ENCODE data around the gene FNDC1. TPM values are rescaled to one million over a fixed set of nuclear protein-coding genes. Genes with fewer than 3 reads are reported as not detected.

Gene FNDC1
- total and polyA plus RNA-seq, 12 donors: 0.07 to 6.2 (median 2.7) TPM

- no peaks in the 10 kb centered on the region for H3K4me1 ChIP-seq
- intact Hi-C loops (cut with DNase I): no loop called here
- peaks cover 0 to 64% (median 40%) of the 10 kb centered on the region in 7 donors for H3K27me3 ChIP-seq
- H3K27ac ChIP-seq: peak overlapping the region in 2 of 10 donors; percentile 4 to 21
- WGBS, 2 donors: 54 to 56% methylated on average over 8 of the region's 8 CpGs
- H3K4me3 ChIP-seq: no peak overlapping the region
- no peaks in the 10 kb centered on the region for H3K36me3 ChIP-seq
- DNase-seq (no peak), ATAC-seq (peak in 4 of 8 donors; percentile 39 to 49 (median 40))
- TF ChIP-seq CTCF (IDR thresholded peaks at IDR 0.05): no peak
- H3K9me3 ChIP-seq: no peaks in the 10 kb centered on the region
Observed at GRCh38 chr6:159229651-159230051, 60.5 kb downstream of the FNDC1 start.

- intact Hi-C loops (cut with DNase I): no loop called here
- Histone ChIP-seq H3K9me3 (no peaks in the 10 kb centered on the region), H3K27me3 (peaks cover 0 to 72% (median 49%) of the 10 kb centered on the region in 7 donors), H3K4me3 (no peak overlapping the region), H3K27ac (no peak overlapping the region), H3K4me1 (no peaks in the 10 kb centered on the region), H3K36me3 (no peaks in the 10 kb centered on the region)
- no peak for ATAC-seq
- no peak for DNase-seq
- no peak for TF ChIP-seq CTCF (IDR thresholded peaks at IDR 0.05)
- WGBS, 2 donors: 92 to 93% methylated on average over 38 of the region's 38 CpGs
Observed at GRCh38 chr6:159232106-159232645, 63.0 kb downstream of the FNDC1 start.

DNA sequence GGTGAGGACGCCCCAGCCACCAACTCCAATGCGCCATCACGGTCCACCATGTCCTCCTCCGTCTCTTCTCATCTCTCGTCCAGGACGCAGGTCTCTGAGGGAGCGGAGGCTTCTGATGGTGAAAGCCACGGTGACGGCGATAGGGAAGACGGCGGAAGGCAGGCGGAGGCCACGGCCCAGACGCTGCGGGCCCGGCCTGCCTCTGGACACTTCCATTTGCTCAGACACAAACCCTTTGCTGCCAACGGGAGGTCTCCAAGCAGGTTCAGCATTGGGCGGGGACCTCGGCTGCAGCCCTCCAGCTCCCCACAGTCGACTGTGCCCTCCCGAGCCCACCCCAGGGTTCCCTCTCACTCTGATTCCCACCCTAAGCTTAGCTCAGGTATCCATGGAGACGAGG, 63.6 kb downstream of the FNDC1 start:
- Histone ChIP-seq H3K36me3 (no peaks in the 10 kb centered on the region), H3K27ac (no peak overlapping the region), H3K4me3 (no peak overlapping the region), H3K4me1 (no peaks in the 10 kb centered on the region), H3K9me3 (no peaks in the 10 kb centered on the region), H3K27me3 (peaks cover 0 to 69% (median 52%) of the 10 kb centered on the region in 7 donors)
- DNase-seq: no peak
- no peak for ATAC-seq
- 88 to 93% methylated on average over 23 of the region's 23 CpGs for WGBS, 2 donors
- TF ChIP-seq CTCF (IDR thresholded peaks at IDR 0.05): no peak
- intact Hi-C loops (cut with DNase I): no loop called here

- Histone ChIP-seq H3K4me1 (no peaks in the 10 kb centered on the region), H3K4me3 (peak overlapping the region in 1 of 10 donors; percentile 21), H3K36me3 (no peaks in the 10 kb centered on the region), H3K9me3 (no peaks in the 10 kb centered on the region), H3K27ac (no peak overlapping the region), H3K27me3 (peaks cover 0 to 64% (median 49%) of the 10 kb centered on the region in 7 donors)
- 22% methylated on average over 64 to 66 of the region's 66 CpGs for WGBS, 2 donors
- peak in 3 of 9 donors; percentile 7 to 10 (median 9) for TF ChIP-seq CTCF (IDR thresholded peaks at IDR 0.05)
- no peak for DNase-seq
- peak in 1 of 8 donors; percentile 22 for ATAC-seq
- intact Hi-C loops (cut with DNase I): no loop called here
Observed at GRCh38 chr6:159233365-159234101, 64.3 kb downstream of the FNDC1 start.

All from heart right ventricle (tissue), 16 donors.